ENCODE measurements around the gene CALU.

The CALU gene

DNA sequence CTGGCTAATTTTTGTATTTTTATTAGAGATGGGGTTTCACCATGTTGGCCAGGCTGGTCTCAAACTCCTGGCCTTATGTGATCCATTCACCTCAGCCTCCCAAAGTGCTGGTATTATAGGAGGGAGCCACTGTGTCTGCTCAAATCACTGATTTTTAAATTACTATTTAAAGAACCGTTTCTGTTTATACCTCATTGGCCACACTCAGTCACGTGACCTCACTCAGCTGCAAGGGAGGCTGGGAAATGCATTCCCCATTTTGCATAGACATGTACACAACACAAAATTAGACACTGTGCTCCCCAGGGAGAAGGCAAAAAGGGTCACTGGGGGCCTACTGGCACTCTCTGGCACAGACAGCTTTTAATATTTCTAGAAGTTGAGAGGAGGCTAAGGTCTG is 13.6 kb upstream of the CALU start:
- no peak for FAIRE-seq

DNA sequence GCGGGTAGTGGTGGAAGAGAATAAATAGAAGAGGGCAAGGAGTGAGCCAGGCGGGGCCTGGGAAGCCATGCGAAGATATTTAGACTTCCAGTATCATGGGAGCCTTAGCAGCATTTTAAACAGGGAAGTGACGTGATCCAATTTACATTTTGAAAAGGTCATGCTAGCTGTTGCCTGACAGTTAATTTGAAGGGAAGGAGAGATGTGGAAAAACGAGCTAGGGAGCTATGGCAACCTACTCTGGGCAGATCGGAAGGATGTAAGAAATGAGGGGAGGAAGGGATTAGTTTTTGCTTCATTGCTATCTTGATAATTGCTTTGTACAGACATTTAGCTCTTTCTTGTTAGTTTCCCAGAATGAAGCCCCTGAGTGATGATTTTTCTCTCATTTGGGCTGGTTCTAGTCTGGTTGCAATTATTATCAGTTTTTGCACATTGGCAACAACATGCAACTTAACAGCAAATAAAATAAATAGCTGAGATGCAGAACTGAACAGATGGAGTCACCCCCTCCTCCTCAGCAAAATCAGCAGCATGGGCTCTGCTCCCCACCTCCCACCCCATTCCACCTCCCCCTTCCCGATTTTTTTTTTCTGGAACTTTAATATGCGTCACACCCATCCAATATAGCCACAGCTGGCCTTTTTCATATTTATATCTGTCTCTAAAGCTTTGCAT is 13.0 kb upstream of the CALU start:
- no peak for FAIRE-seq

DNA sequence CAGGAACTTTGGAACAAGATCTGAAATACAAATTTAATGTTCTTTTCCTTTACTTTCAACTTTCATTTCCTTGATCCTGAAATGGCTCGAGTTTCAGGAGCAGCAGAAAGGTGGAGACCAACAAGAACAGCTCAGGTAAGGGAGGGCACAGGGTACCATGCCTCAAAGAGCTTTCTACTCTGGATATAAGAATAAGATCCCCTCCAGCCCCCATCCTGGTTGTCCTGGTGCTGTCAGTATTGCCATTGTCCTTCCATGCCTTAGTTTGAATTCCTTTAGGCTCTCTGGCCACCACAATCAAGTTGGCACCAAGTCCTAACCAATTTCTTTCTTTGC is 12.5 kb upstream of the CALU start:
- no peak for FAIRE-seq

DNA sequence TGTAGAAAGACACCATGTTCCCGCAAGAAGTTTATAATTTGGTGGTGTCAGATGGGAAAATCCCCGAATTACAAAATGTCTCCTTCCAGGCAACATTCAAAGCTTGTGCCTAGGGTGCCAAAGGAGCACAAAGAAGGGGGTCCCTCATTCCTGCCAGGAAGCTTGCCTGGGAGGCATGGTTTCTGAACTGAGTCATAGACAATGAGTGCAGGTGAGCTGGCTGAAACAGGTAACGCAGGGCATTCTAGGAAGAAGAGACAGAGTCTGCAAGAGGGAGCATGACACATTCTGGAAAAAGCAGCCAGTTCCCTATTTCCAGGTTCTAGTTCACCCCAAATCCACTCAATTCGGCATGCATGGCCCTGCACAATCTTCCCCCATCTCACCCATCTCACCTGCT is 11.9 kb upstream of the CALU start:
- FAIRE-seq: no peak

DNA sequence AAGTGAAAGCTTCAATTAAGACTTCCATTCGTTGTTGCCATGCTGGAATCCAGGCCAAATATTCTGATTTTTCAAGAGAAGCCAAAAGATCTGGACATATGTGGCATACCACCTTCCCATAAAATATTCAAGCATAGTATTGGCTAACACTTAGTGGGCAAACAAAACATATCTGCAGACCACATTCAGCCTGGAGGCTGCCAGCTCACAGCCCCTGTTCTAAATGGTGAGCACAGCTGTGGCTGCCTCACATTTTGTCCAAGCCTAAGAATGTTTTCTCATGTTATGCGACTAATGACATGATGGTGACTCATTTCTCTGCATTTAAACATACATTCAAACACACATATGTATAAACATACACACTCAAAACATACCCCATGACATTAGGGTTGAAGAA is 10.6 kb upstream of the CALU start:
- FAIRE-seq: no peak

DNA sequence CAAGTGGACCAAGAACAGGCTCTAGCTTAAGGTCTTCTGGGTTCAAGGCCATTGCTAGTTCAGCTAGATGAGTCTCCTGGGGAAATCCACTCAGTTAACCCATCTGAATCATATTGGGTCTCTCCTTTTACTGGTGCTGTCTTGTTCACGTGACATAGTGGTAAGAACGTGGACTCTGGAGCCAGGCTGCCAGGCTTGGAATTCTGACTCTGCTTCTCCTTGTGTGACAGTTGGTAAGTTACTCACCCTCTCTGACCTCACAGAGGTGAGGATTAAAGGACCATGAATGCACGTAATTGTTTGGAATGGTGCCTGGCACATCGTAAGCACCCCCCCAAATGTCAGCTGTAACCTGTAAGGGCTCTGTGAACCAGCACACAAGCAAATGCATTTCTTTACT is 9.7 kb upstream of the CALU start:
- no peak for FAIRE-seq

DNA sequence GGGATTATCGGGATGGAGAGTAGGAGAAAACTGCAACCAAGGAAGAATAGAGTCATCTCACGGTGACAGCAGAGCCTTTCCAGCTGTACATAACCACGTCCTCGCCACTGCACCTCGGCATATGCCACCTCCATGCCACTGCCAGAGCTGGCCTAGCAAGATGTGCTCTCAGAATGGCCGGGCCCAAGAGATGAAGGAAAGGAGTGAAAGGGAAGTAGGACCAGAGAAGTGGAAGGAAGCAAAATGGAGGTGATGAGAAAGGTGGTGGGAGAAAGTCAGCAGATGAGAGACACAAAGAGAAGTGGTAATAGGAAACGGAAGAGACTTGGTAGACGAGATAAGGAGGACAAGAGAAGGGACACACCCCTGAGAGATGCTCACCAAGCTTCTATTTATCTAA is 8.0 kb upstream of the CALU start:
- no peak for FAIRE-seq

DNA sequence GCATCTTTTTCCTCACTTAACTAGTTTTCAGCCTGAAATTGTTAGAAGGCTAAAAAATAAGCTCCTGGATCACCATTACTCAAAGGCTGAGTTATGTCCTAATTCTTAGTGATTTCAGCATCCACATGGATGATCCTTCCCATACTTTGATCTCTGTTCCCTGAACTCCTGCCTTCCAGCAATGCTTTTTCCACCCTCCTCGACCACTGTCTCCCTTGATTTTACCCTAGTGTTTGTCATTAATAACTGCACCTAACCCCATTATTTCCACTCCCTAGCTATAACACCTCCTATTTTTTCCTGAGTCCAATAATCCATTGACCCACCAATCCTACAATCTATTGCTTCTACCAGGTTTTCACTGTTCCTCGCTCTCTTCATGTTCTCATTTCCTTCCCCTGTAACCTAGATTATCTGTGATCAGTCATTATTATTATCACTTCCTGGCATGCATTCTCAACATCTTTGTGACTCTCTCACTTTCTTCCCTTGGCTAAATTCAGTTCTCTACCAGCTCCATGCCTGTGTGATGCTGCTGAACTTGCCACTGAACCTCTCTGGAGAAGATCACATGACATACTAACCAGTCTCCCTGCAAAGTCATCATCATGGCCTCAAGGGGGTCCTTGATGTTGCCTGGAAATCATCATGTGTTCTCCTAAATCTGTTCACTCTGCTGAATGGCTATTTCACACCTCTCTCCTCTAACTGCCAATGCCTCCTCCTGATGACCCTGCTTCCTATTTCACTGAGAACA is 6.5 kb upstream of the CALU start:
- no peak for FAIRE-seq

DNA sequence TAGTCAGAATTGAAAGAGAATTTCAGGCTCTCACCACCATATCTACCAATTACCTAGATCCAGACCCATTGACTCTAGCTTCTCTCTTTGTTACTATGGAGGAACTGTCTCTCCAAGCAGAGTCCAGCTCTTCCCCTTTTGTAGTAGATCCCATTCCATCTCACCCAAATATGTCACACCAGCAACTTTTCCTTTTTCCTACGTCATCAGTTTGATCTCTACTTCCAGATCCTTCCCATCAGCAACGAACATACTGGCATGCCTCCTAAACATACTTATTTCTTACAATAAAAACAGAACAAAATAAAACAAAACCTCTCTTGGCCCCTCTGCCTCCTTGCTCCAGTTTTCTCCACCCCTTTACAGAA is 5.9 kb upstream of the CALU start:
- FAIRE-seq: no peak

DNA sequence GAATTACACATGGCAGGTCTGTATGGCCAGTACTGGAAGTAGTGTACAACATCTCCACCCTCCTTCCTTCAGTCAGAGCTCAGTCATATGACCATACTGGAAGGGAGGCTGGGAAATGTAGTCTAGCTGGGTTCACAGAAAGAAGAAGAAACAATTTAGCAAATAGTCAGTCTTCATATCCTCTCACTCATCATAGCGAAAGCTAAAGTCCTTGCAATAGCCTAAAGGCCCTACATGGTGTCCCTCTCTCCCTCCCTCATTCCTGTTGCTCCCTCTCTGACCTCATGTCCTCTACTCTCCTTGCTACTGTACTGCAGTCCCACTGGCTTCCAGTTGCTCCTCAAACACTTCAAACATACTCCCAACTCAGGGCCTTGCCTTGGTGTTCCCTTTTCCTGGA is 4.3 kb upstream of the CALU start:
- FAIRE-seq: no peak

DNA sequence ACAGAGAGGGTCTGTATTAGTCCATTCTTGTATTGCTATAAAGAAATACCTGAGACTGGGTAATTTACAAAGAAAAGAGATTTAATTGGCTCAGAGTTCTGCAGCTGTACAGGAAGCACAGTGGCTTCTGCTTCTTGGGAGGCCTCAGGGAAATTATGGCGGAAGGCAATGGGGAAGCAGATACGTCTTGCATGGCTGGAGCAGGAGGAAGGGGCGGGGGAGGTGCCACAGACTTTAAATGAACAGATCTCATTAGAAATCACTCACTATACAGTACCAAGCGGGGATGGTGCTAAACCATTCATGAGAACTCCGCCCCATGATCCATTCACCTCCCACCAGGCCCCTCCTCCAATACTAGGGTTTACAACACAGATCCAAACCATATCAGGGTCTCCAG is 3.7 kb upstream of the CALU start:
- FAIRE-seq: no peak

DNA sequence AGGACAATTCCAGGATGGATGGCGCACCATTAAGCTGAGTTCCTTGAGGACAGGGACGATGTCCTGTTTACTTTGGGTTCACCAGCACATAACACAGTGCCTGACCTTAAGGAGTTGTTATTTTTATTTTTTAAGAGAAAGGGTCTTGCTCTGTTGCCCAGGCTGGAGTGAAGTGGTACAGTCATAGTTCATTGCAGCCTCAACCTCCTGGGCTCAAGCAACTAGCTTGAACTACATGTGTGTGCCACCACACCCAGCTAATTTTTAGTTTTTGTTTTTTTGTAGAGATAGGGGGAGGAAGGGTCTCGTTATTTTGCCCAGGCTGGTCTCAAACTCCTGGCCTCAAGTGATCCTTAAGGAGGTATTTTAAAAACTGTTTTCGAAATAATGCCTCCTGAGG is 1.7 kb upstream of the CALU start:
- FAIRE-seq: no peak

DNA sequence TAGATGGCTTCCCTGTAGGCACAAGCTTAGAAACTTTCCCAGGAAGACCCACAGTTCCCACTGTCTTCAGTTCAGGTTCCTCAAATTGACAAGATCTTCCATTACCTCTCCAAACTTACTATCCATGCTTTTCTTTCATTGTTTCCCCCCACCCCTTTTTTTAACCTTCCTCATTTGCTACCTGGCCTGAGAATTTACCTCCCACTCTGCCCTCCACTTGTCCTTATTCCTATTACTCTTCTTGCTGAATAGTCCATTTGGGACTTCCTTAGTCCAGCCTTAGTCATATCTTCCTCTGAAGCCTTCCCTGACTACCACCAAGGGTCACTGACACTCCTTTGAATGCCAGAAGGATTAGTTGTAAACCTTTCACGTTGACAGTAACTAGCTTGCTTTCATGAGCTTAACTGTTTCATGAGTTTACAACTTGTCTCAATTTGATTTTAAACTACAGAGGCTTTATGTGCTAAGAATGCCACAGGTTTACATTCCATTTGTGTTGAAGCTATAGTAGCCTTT is 1.2 kb upstream of the CALU start:
- FAIRE-seq: no peak

DNA sequence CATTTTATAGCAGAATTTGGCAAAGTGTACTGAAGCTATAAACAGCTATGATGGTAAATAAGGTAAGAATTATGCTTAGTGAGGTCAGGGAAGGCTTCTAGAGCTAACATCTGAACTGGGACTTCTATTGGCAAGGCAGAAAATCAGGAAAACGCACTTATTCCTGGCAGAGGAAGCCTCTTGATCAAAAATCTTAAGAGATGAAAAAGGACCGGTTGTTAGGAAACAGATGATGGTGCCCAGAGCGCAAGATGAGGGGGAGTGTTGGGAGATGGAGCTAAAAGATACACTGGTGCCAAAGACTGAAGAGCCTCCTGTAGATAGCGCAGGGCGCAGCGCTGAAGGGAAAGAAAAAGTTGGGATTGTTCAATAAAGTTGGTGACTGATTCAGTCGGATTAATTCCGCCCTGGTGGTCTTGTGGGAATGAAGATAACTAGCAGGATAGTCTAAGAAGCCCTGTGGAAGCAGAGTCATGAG is 550 bp upstream of the CALU start:
- no peak for FAIRE-seq

DNA sequence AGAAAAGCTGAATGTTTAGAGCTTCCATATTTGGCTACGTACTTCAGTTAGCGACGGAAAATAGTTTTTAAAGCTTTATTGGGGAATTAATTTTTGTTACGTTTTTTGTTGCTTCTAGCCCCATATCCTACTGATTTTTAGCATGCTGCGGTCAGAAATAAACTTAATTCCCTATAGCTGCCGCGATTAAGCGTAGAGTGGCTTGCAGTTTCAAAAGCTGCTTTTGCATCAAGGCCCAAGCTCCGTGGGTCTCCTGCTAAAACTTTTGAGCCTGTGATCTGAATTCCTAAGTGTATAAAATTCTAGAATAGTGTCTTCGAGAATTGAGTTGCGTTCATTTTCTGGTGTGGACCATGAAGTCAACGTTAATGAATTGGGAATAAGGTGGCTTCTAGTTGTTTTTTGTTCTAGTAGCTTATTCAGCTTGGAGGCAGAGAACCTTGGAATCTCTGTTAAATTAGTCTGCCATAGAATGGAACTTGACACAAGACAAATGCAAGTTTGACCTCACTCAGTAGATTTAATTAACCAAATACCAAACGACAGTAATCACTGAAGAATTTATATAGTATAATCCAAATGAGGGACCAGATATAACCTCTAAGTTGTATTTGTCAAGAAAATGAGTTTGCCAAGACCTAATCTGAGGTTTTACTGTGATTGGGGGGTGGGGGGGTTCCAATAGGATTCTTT is 977 bp downstream of the CALU start:
- no peak for FAIRE-seq

DNA sequence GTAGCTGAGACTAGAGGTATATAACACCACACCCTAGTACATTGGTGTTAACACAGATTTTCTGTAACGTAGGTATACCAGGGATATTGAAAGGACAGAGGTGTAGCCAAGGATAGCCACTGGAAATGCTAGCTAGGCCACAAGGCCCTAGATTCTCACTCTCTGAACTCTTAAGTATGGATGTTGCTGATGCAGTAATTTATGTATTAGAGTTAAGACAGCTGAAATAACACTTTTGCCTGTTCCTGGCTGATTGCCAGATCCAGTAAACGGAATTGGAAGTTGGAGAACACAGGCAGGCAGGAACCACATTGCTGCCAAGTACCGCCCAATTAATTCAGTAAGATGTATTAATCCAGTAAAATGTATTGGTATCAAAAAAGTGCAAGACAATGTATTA is 1.8 kb downstream of the CALU start:
- FAIRE-seq: no peak

DNA sequence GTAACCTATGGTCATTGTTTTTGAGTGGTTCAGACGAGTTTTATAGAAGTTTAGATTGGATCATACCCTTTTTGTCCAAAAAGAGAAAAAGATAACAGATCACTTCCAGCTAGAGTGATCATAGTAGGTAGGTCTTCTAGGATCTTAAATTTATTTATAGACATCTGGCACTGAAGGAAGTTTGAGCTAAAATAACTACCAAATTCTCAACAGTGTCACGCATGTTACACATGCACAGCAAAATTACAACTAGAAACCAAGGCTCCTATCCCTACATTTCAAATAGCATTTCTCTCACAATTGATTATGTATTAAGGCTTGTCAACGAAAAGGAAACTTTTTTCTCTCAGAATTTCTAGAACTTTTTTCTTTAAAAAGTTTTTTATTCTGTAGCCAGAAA is 2.3 kb downstream of the CALU start:
- no peak for FAIRE-seq

DNA sequence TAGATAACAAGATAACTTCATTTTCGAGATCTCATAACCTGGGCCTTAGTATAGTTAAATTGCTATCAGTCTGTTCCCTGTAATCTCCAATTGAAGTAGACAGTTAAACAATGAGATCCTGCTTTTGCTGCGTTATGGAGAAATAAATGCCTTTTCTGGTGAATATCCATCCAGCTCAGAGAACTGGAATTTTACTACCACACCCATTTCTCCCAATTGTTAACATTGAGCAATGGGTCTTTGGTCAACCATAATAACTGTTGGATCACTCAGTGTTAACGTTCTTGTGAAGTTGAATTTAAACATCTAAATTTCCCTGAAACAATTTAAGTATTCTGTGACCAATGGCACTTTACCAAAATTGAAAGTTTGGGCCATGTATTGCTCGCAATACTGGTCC is 3.0 kb downstream of the CALU start:
- no peak for FAIRE-seq

DNA sequence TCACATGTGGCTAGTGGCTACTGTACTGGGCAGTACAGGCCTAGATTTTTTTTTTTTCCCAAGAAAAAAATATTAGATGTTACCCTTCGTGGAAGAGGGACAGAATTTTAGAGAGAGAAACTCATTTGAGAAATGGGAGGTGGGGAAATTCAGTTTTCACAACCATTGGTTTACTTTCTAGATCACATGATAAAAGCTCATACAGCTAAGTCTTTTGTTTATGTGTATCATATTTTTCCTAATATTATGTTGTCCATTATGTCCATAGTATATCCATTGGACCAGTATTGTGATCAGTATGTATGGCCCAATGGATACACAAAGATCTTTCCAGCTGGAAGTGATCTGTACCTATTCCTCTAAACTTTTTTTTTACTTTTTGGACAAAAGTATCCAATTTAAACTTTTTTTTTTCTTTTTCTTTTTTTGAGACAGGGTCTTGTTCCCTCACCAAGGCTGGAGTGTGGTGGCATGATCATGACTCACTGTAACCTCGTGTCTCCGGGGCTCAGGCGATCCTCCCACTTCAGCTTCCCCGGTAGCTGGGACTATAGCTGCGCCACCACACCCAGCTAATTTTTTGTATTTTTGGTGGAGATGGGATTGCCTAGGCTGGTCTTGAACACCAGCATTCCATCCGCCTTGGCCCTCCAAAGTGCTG is 4.1 kb downstream of the CALU start:
- FAIRE-seq: no peak

DNA sequence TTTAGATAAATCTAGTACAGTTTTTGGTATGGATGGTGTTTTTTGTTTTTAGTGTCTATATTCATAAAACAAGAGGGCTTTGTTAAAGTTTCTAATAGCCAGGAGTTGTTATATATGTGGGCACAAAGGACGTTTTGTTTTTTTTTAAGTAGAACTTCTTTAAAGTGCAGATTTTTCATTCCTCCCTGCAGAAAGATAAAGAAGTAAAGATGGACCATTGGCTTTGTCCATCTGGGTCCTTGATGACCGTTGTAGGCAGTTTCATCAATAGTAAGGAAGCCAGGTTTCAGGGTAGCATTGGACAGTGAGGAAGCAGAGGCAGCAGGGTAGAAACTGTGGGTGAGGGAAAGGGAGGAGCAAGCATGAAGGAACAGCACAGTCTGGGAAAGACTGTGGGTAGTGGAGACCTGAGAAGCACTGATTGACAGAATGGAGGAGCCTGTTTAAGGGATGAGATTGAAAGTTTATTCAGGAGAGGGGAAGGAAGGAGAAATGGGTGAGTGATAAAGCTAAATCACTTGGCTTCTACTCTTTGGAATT is 5.3 kb downstream of the CALU start:
- FAIRE-seq: no peak

DNA sequence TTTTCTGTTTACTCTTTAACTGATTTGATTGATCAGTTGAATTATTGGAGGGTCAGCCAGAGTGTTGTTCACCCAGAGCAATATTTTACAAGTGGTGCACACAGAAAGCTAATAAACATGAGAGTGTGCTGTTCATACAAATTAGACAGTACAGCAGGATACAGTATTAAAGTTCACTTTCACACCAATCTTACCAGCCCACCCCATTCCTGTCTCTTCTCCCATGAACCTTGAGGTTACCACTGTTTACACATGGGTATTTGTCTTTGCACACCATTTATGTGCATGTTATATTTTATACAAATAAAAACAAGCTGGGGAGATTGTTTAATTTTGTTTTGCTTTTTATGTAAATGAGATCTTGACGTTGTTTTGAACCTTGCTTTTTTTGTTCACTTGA is 6.5 kb downstream of the CALU start:
- no peak for FAIRE-seq

DNA sequence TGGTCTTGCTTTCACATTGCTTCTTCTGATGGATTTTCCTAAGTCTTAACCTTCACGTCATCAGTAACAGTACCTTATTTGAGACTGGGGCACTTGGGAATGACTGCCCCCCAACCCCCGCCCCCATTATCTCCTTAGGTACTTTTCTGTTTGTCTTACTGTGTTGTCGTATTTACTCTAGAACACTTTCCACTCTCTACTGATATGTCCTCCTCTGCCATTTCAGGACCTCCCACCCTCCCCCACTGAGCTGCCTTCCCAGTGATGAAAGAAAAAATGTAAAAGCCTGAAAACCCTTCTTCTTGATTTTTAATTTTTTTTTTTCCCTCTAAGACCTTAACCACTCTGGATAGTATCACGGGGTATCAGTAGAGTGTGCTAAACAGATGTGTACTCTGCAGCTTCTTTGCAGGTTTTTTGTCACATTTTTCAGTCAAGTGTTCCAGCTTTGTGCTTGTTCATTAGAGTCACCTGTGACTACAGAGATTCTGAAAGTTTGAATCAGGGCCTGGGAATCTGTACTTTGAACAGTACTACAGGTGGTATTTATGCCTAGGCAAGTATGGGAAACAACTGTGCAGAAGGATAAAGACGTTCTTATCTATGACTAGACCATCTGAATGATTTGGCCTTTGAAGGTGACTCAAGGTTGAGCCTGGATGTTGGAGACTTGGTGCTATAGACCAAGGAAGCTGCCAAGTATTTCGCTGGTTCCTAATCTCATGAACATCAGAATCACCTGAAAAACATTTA is 8.3 kb downstream of the CALU start:
- FAIRE-seq: no peak

DNA sequence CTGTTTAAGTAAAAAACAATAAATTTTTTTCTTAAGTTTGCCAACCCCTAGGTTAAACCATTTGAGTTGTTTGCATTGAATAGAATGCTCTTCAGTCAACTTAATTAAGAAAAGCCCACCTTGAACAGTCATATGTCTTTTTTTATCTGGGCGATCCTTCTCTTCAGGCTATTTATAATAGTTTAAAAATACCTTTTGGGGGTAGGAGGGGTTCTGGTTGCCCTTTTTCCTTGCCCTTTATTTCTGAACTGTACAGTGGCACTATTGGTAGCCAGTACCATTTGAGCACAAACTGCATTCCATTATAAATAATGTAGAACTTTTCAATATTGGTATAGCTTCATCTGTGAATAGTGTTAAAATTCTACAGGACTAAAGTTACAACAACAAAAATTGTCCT is 13.1 kb downstream of the CALU start:
- FAIRE-seq: no peak
